ENCODE results near the gene ELL.

Gene ELL

GRCh38 chr19:18488838-18489626, 32.8 kb downstream of the ELL start:
- DNase-seq (ENCODE audit: low spot score): no peak

- no peak for DNase-seq (ENCODE audit: low spot score)
Observed at GRCh38 chr19:18488403-18488723, 33.5 kb downstream of the ELL start.

GRCh38 chr19:18487576-18488402, 34.1 kb downstream of the ELL start:
- DNase-seq (ENCODE audit: low spot score): no peak

- no peak for DNase-seq (ENCODE audit: low spot score)
Observed at GRCh38 chr19:18486746-18487145, 35.1 kb downstream of the ELL start.

DNA sequence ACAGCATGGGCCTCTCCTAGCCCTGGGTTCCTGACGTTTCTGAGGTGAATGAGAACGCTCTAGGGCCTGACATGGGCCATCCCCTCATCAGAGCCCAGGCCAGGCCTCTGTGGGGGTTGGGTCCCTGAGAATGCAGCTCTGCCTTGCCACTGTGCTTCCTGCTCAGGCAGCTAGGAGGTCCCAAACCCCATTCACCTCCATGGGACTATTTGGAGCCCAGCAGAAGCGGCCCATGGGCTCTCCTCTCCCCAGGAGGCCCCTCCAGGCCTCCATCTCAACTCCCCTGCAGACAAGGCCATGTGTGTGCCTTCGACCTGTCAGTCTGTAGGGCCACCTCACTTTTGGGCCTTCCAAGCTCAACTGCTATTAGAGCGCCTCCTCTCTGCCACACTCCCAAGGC, 36.9 kb downstream of the ELL start:
- DNase-seq (ENCODE audit: low spot score): no peak

DNA sequence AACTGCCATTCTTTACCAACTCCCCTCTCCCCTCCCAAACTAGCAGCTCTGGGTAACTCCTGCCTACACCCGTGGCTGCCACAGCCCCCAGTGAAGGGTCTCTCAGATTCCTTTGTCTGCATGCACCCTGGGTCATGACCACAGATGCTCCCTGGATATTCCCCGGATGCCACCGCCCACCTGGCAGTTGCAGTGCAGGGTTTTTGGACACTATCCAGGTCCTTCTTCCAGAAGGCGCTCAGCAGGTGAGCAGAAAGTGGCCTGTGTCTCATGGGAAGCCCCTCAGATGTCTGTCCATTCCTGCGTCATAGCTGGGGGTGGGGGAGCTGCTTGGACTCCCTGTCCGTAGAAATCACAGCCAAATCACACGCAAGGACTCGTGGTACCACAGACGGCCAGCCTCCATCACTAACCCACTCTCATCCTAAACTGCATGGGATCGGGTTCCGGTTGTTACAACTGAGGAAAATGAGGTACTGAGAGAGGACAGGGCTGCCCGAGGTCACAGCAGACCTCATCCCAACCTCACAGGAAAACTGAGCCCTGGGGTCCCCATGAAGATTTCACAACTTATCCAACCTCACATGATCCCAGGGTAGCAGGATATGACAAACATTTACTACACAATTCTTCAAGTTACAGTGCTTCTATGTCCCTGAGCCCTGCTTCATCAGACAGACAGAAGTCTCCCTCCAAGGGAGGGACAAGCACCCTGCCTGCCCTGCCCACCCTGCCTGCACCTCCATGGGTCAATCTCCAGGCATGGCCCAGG, 38.6 kb downstream of the ELL start:
- DNase-seq (ENCODE audit: low spot score): no peak

- no peak for DNase-seq (ENCODE audit: low spot score)
Observed at GRCh38 chr19:18481505-18482222, 40.2 kb downstream of the ELL start.

DNA sequence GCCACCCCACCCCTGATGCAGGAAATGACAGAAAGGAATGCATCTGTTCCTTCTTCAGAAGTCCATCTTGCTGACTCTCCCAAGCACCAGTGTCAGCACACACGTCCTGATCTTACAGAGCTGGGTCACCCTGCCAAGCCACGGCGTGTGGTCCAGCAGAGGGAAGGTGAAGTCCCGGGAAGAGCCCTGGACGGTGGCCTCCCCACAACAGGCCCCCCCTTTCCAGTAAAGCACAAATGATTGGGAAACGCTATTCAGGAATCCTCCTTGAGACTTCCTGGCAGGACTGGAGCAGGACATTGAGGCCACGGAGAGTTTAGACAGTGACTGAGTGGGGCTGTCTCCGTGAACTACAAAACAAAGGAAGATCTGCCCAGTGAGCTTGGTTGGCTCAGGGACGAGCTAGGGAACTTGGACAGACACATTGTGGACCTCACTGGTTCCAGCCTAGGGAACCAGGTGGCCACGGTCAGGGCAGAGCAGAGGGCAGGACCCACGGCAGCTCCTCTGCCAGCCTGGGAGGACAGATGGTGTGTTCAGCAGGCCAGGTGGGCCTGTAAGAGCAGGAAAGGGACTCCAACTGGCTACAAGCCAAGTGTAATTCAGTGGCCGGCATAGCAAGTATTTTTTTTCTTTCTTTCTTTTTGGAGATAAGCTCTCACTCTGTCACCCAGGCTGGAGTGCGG, 41.7 kb downstream of the ELL start:
- no peak for DNase-seq (ENCODE audit: low spot score)

GRCh38 chr19:18478545-18479311, 43.1 kb downstream of the ELL start:
- peak; percentile 53 for DNase-seq (ENCODE audit: low spot score)

- no peak for DNase-seq (ENCODE audit: low spot score)
Observed at GRCh38 chr19:18477974-18478373, 43.9 kb downstream of the ELL start.

DNA sequence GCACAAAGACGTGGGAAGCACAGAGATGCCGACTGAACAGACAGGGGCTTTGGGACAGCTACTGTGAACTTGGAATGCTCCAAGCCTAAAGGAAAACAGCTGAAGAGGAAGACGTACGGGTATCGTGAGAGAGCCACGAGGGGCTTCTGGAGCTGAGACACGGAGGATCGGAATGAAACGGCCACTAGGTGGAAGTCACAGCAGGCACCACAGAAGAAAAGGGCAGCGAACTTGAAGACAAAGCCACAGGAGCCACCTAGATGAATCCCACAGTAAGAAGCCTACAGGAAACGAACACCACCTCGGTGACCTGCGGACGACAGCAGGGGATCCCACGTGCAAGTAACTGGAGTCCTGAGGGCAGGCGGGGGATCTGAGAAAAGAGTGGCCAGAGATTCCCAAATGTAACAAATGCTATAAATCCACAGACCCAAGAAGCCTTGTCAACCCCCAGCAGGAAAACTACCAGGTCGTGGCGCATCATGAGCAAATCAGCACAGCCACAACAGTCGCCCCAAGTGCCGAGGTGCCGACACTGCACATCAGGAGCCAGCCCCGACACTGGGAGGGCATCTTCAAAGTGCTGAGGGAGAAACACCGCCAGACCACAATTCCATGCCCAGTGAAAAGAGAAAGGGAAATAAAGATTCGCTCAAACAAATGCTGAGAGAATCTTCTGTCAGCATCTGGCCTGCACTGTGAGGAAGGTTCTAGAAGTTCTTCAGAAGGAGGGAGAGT, 44.7 kb downstream of the ELL start:
- no peak for DNase-seq (ENCODE audit: low spot score)

- DNase-seq (ENCODE audit: low spot score): no peak
Observed at GRCh38 chr19:18476507-18477041, 45.3 kb downstream of the ELL start.

DNA sequence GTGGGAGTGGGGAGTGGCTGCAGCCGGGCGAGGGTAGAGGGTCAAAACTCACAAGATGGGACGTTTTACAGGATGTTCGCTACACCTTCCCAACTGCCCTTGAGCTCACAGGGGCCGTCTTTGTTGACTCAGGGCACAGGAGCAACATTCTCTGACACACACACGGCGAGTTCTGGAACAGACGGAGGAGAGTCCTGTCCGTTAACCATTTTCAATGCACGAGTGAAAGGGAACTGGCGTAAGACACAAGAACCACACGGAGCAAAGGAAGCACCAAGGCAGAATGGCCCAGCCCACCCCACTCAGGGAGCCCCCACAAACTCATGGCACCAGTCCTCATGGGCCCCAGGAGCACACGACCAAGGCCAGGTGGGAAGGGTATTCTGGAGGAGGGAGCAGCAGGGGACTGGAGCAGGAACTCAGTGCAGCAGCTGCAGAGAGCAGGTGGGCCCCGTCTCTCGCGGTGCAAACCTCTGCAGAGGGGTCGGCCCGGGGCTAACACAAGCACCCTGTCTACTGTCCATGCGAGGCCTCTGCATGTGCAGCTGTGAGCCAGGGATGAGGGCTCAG, 46.0 kb downstream of the ELL start:
- no peak for DNase-seq (ENCODE audit: low spot score)

- peak; percentile 85 for DNase-seq (ENCODE audit: low spot score)
Observed at GRCh38 chr19:18475004-18475453, 46.8 kb downstream of the ELL start.

GRCh38 chr19:18474366-18474887, 47.4 kb downstream of the ELL start:
- DNase-seq (ENCODE audit: low spot score): no peak

DNA sequence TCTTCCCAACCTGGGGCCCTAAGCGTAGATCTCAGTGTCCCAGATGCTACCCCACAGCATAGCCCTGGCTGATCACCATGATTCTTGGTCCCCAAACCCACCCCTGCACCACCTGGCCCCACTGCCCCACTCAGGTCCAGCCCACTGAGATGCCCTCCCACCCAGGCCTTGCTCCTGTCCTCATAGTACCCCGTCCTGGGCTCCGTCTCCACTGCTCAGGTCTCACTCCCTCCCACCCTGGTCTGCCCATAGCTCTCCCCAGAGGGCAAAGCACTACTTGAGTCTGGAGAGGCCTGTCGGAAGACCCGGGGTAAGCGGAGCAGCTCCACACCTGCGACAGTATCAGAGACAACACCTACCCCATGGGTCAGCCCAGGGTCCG, 48.2 kb downstream of the ELL start:
- no peak for DNase-seq (ENCODE audit: low spot score)

DNA sequence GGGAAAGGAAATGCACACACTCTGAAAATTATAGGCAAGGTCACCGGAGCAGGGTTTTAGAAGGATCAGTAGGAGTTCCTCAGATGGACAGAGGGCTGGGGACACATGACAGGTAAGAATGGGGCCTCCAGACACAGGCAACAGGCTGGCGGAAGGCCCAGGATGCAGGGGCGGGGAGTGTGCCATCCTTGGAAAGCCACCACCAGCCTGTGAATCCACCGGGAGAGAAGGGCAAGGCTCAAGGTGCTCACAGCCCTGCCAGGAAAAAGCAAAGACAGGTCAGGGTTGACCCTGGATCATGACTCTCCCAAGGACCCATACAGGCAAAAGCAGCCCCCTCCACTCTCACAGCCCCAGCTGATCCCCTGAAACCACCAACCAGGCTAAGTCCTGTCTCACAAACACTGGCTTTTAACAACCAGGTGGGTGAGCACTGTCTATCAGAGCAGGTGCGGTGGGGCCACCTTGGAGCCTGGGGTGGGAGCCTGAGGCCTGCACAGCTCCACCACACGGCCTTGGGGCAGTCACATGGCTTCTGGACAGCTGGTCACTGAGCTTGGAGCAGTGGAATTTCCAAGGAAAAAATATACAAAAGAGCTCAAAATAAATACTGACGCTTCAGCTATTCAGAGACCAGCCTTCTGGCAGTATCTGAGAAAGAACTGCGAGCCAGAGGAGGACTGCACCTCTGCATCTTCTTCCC, 48.7 kb downstream of the ELL start:
- DNase-seq (ENCODE audit: low spot score): no peak

GRCh38 chr19:18470787-18471186, 51.1 kb downstream of the ELL start:
- DNase-seq (ENCODE audit: low spot score): no peak

Data from CD4-positive, alpha-beta T cell treated with Interleukin-2 at 100 ng/mL for 4 hours (primary cell).